Gastroesophageal sphincter (tissue), 3 donors: ENCODE measurements around the gene MINDY4B.

Experiments
- CTCF ChIP-seq, 4 experiments: fragments of 200-600 bp in 2 of 4; fragments of 450-650 bp in 2 of 4; sonication (generic) in 1 of 4; IDR thresholded peaks; one replicate each; pipeline ENCODE4 v1.5.1; 2017 to 2019; ENCODE audit warnings: antibody characterized with exemption in 4 of 4, mild to moderate bottlenecking in 2 of 4, moderate library complexity in 2 of 4
- POLR2A ChIP-seq, 2 donors: fragments of 450-650 bp; IDR thresholded peaks; one replicate each; pipeline ENCODE4 v1.6.1; 2017; ENCODE audit warnings: antibody characterized with exemption in 2 of 2, mild to moderate bottlenecking in 2 of 2, moderate library complexity in 1 of 2
- POLR2AphosphoS5 ChIP-seq: sonication (generic); formaldehyde crosslinking; IDR thresholded peaks from one replicate; pipeline ENCODE4 v1.6.1; 2017; ENCODE audit warnings: antibody characterized with exemption

GRCh38 chr3:150913133-150913922 lies 8.1 kb upstream of the MINDY4B start:
- no peak for TF ChIP-seq CTCF (IDR thresholded peaks at IDR 0.05)
- no peak for TF ChIP-seq POLR2A (IDR thresholded peaks at IDR 0.05)
- no peak for TF ChIP-seq POLR2AphosphoS5
